H1 (cell line): ENCODE data around the gene SHISAL1. TPM values are rescaled to one million over a fixed set of nuclear protein-coding genes. Genes with fewer than 3 reads are reported as not detected.

Experiments
- CTCF ChIA-PET: fragments of 300-600 bp; sonication (Branson Sonifier 250); formaldehyde crosslinking; loops from one replicate; lab custom pipeline; 2021; ENCODE audit not compliant: partially characterized antibody; lab: Charles Lee
- POLR2A ChIA-PET: fragments of 300-600 bp; sonication (Branson Sonifier 250); formaldehyde crosslinking; loops from one replicate; lab custom pipeline; 2021; ENCODE audit warnings: inconsistent platforms; ENCODE audit not compliant: partially characterized antibody; lab: Charles Lee
- DNase-seq, 2 experiments: peaks; one replicate each; pipeline versions ENCODE4 v3.0.0 to v3.0.0-alpha.2; 2010 to 2022; ENCODE audit warnings: low spot score in 2 of 2, low read depth in 1 of 2, mixed read lengths in 1 of 2
- FAIRE-seq: peaks from 2 replicates; lab custom pipeline; 2011; peaks lifted over from hg19 to GRCh38; lab: Jason Lieb, UNC
- H2AFZ ChIP-seq: 2 replicates; pipeline ENCODE4 v1.8.1; 2012; ENCODE audit warnings: low read length, inconsistent platforms
- H2AK5ac ChIP-seq: 2 replicates; pipeline ENCODE4 v1.6.1; 2013; ENCODE audit warnings: low read depth, low read length
- H2BK120ac ChIP-seq: replicated peaks from 2 replicates; pipeline ENCODE3; 2013; ENCODE audit warnings: low read depth, low read length, inconsistent platforms
- H2BK12ac ChIP-seq: 2 replicates; pipeline ENCODE4 v1.6.1; 2013; ENCODE audit warnings: low read depth, low read length
- H2BK15ac ChIP-seq: 2 replicates; pipeline ENCODE4 v1.6.1; 2013; ENCODE audit warnings: low read length
- H2BK20ac ChIP-seq: 2 replicates; pipeline ENCODE4 v1.6.1; 2013; ENCODE audit warnings: low read length
- H2BK5ac ChIP-seq: 2 replicates; pipeline ENCODE4 v1.6.1; 2013; ENCODE audit warnings: low read depth, low read length
- H3K14ac ChIP-seq: 2 replicates; pipeline ENCODE4 v1.6.1; 2013; ENCODE audit warnings: inconsistent platforms; ENCODE audit not compliant: insufficient read length
- H3K18ac ChIP-seq: 2 replicates; pipeline ENCODE4 v1.6.1; 2013; ENCODE audit warnings: low read length; ENCODE audit errors: extremely low read depth
- H3K23ac ChIP-seq: 2 replicates; pipeline ENCODE4 v1.6.1; 2013; ENCODE audit warnings: inconsistent platforms; ENCODE audit not compliant: insufficient read length
- H3K23me2 ChIP-seq: 2 replicates; pipeline ENCODE4 v1.6.1; 2013; ENCODE audit warnings: low read depth, low read length
- H3K27ac ChIP-seq: 2 replicates; pipeline ENCODE4 v1.6.1; 2011; ENCODE audit warnings: low read depth, low read length, inconsistent platforms
- H3K27me3 ChIP-seq, 4 experiments: replicated peaks in 1 of 4; 1 replicate in 1 of 4; 2 replicates in 3 of 4; pipeline versions ENCODE4 v1.6.1 to v1.8.1; 2011 to 2013; ENCODE audit warnings: low read length in 3 of 4, mild to moderate bottlenecking in 3 of 4, inconsistent platforms in 2 of 4, mixed read lengths in 2 of 4, moderate library complexity in 1 of 4; ENCODE audit not compliant: control insufficient read depth in 3 of 4, insufficient read depth in 3 of 4; ENCODE audit errors: extremely low read depth in 1 of 4
- H3K36me3 ChIP-seq, 4 experiments: 2 replicates each; pipeline versions ENCODE4 v1.6.1 to v1.8.1; 2011 to 2013; ENCODE audit warnings: mild to moderate bottlenecking in 4 of 4, low read length in 3 of 4, moderate library complexity in 2 of 4, control low read depth in 1 of 4, inconsistent platforms in 1 of 4; ENCODE audit not compliant: insufficient read depth in 4 of 4, control insufficient read depth in 2 of 4
- H3K4ac ChIP-seq: replicated peaks from 2 replicates; pipeline ENCODE3; 2013; ENCODE audit warnings: low read length, low read depth, mixed read lengths, inconsistent platforms; ENCODE audit not compliant: insufficient read length
- H3K4me1 ChIP-seq, 4 experiments: replicated peaks in 1 of 4; 1 replicate in 1 of 4; 2 replicates in 3 of 4; pipeline versions ENCODE4 v1.6.1 to v1.8.1; 2011 to 2013; ENCODE audit warnings: low read length in 3 of 4, inconsistent platforms in 2 of 4, mixed read lengths in 1 of 4; ENCODE audit not compliant: insufficient read depth in 4 of 4, control insufficient read depth in 3 of 4
- H3K4me2 ChIP-seq, 2 experiments: 2 replicates each; pipeline versions ENCODE4 v1.6.1 to v1.8.1; 2011 to 2013; ENCODE audit warnings: low read depth in 2 of 2, low read length in 2 of 2, control low read depth in 1 of 2, inconsistent platforms in 1 of 2, mild to moderate bottlenecking in 1 of 2; ENCODE audit not compliant: insufficient read depth in 1 of 2
- H3K4me3 ChIP-seq, 4 experiments: fragments of 200-600, 300-600 bp in 1 of 4; sonication (generic), shearing (Covaris generic), sonication (Bioruptor Twin) in 1 of 4; 2 replicates each; pipeline versions ENCODE4 v1.5.1 to v1.8.1; 2011 to 2016; ENCODE audit warnings: low read length in 4 of 4, low read depth in 3 of 4, control low read depth in 2 of 4, inconsistent platforms in 2 of 4, mild to moderate bottlenecking in 2 of 4, mixed read lengths in 1 of 4, moderate library complexity in 1 of 4; ENCODE audit not compliant: insufficient read depth in 2 of 4; ENCODE audit errors: extremely low read depth in 1 of 4
- H3K56ac ChIP-seq: replicated peaks from 2 replicates; pipeline ENCODE3; 2013; ENCODE audit warnings: low read depth, mild to moderate bottlenecking, mixed read lengths, low read length, inconsistent platforms; ENCODE audit not compliant: insufficient read length
- H3K79me1 ChIP-seq: 2 replicates; pipeline ENCODE4 v1.6.1; 2013; ENCODE audit warnings: low read depth, low read length, control low read depth
- H3K79me2 ChIP-seq, 2 experiments: 2 replicates each; pipeline versions ENCODE4 v1.6.1 to v1.8.1; 2012 to 2013; ENCODE audit warnings: low read length in 2 of 2, mild to moderate bottlenecking in 2 of 2, inconsistent platforms in 1 of 2; ENCODE audit not compliant: insufficient read depth in 2 of 2, control insufficient read depth in 1 of 2
- H3K9ac ChIP-seq, 4 experiments: replicated peaks in 1 of 4; 1 replicate in 1 of 4; 2 replicates in 3 of 4; pipeline versions ENCODE4 v1.6.1 to v1.8.1; 2011 to 2013; ENCODE audit warnings: low read depth in 3 of 4, low read length in 3 of 4, control low read depth in 2 of 4, mild to moderate bottlenecking in 2 of 4, moderate library complexity in 2 of 4, inconsistent platforms in 1 of 4; ENCODE audit errors: extremely low read depth in 1 of 4
- H3K9me3 ChIP-seq, 2 experiments: 2 replicates each; pipeline versions ENCODE4 v1.6.1 to v1.8.1; 2012 to 2013; ENCODE audit warnings: mild to moderate bottlenecking in 2 of 2, moderate library complexity in 2 of 2, control low read depth in 1 of 2, inconsistent platforms in 1 of 2, low read depth in 1 of 2, low read length in 1 of 2, mixed read lengths in 1 of 2; ENCODE audit not compliant: insufficient read depth in 2 of 2
- H4K20me1 ChIP-seq, 2 experiments: replicated peaks in 1 of 2; 2 replicates each; pipeline versions ENCODE3 to v1.8.1; 2011 to 2013; ENCODE audit warnings: inconsistent platforms in 2 of 2, low read length in 2 of 2, mild to moderate bottlenecking in 1 of 2; ENCODE audit not compliant: insufficient read depth in 2 of 2, control insufficient read depth in 1 of 2
- H4K5ac ChIP-seq: 2 replicates; pipeline ENCODE4 v1.6.1; 2013; ENCODE audit warnings: low read length, low read depth, mixed read lengths, inconsistent platforms; ENCODE audit not compliant: insufficient read length
- H4K8ac ChIP-seq: 2 replicates; pipeline ENCODE4 v1.8.0; 2013; ENCODE audit warnings: mild to moderate bottlenecking, moderate library complexity, low read length, inconsistent platforms; ENCODE audit not compliant: insufficient read depth; ENCODE audit errors: extremely low read depth
- H4K91ac ChIP-seq: replicated peaks from 2 replicates; pipeline ENCODE3; 2013; ENCODE audit warnings: low read length, mixed read lengths, inconsistent platforms; ENCODE audit not compliant: insufficient read length
- KDM1A ChIP-seq: fragments of 200-600, 300-600 bp; sonication (generic); IDR thresholded peaks from 2 replicates; pipeline ENCODE4 v1.7.1; 2016; ENCODE audit warnings: mild to moderate bottlenecking, low read length, borderline replicate concordance
- POLR2A ChIP-seq, 2 experiments: IDR thresholded peaks; 1 replicate in 1 of 2; 2 replicates in 1 of 2; pipeline ENCODE4 v1.6.1; 2011; ENCODE audit warnings: low read depth in 2 of 2, low read length in 2 of 2, mild to moderate bottlenecking in 2 of 2; ENCODE audit errors: control extremely low read depth in 1 of 2
- polyA plus RNA-seq, 7 experiments: library from polyadenylated mRNA; depleted of rRNA in 3 of 7; stranded (reverse) in 5 of 7; unstranded in 2 of 7; fragments of >200 nt in 5 of 7; fragments of 200-250 nt in 2 of 7; gene quantifications; 1 replicate in 5 of 7; 2 replicates in 1 of 7; 4 replicates in 1 of 7; pipeline versions ENCODE4 v1.2.1 to v1.2.3, GENCODE V29; 2011 to 2013; ENCODE audit warnings: missing spikeins in 2 of 7, mixed read lengths in 2 of 7
- total RNA-seq: library from RNA; stranded (reverse); fragmentation: NEBNext Ultra II Directional; extraction: Animal tissue kit (Norgen Biotek cat#: 25700); gene quantifications from 2 replicates; pipeline ENCODE4 v1.2.1, GENCODE V29; 2021
- TF ChIP-seq, protein P1 (sequence below): IDR thresholded peaks from 2 replicates; pipeline ENCODE4 v1.6.1; 2012; ENCODE audit warnings: inconsistent platforms

SHISAL1 gene
- total and polyA plus RNA-seq, 2 of the 8 experiments (the other 6 are each of a cell fraction or from before 2014, with no cell fraction given), result 3.7 to 5.8 TPM

DNA sequence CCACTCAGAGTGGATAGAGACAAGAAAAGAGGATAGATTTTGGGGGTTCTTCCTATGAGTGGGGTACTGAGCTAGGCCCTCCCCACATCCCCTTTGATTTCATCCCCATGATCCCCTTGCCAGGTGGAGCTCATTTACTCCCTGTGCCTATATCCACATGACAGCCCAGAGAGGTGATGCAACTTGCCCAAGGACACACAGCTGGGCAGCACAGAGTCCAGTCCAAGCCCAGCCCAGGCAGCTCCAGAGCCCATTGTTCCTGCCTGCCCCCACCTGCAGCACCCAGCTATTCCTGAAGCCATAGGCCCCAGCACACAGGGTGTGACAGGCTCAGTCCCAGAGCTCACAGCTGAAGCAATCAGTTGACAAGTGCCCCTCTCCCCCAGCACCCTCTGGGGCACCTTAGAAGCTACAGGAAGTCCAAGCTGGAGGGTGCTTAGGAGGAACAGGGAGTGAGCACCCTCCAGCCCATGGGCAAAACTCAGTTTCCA lies 41.7 kb downstream of the SHISAL1 start:
- no peaks in the 10 kb centered on the region for H3K79me2 ChIP-seq
- H2BK120ac ChIP-seq, result no peak overlapping the region
- ChIA-PET CTCF (interaction anchor here (0.8 to 2.8 kb wide), 6 partner anchors 10 to 354 kb away, joined by 3 to 14 read pairs (median 4); no protein-coding TSS in a partner anchor), POLR2A (no interaction called here)
- H3K36me3 ChIP-seq, result no peaks in the 10 kb centered on the region
- no peak overlapping the region for H3K23ac ChIP-seq
- no peaks in the 10 kb centered on the region for H3K79me1 ChIP-seq
- no peak overlapping the region for H4K8ac ChIP-seq
- H4K91ac ChIP-seq, result peak overlapping the region; percentile 42
- H2BK12ac ChIP-seq, result peak overlapping the region; percentile 60; the same call in 1 of the 2 replicates
- H3K9ac ChIP-seq, result no peak overlapping the region
- H3K27ac ChIP-seq, result no peak overlapping the region
- no peak overlapping the region for H3K56ac ChIP-seq
- no peak overlapping the region for H3K4ac ChIP-seq
- H3K4me1 ChIP-seq, result peaks cover 0 to 2% (median 0%) of the 10 kb centered on the region in 4 experiments; a peak in 4 of 7 replicates
- peaks cover 9% of the 10 kb centered on the region; the same call in 1 of the 2 replicates for H3K23me2 ChIP-seq
- FAIRE-seq (no peak), DNase-seq (no peak)
- 0 out of 2 replicates have a peak overlapping the region, but pooled peaks have one; percentile 39 for H2BK5ac ChIP-seq
- H3K9me3 ChIP-seq, result no peaks in the 10 kb centered on the region
- H3K18ac ChIP-seq, result no peak overlapping the region
- H2AK5ac ChIP-seq, result no peak overlapping the region
- H3K4me3 ChIP-seq, result no peak overlapping the region
- no peak overlapping the region for H2BK15ac ChIP-seq
- peaks cover 0 to 5% of the 10 kb centered on the region in 2 experiments for H4K20me1 ChIP-seq
- H3K27me3 ChIP-seq, result no peaks in the 10 kb centered on the region
- no peak overlapping the region for H3K4me2 ChIP-seq
- H2AFZ ChIP-seq, result no peak overlapping the region
- TF ChIP-seq, protein P1, sequence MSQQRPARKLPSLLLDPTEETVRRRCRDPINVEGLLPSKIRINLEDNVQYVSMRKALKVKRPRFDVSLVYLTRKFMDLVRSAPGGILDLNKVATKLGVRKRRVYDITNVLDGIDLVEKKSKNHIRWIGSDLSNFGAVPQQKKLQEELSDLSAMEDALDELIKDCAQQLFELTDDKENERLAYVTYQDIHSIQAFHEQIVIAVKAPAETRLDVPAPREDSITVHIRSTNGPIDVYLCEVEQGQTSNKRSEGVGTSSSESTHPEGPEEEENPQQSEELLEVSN, result no peak
- TF ChIP-seq POLR2A (IDR thresholded peaks at IDR 0.05; ENCODE audit: control extremely low read depth in 1 of 2, low read depth in 2 of 2, low read length in 2 of 2) (no peak), KDM1A (0 out of 2 replicates have a peak, but pooled peaks have one; percentile 45)
- H2BK20ac ChIP-seq, result no peak overlapping the region
- H3K14ac ChIP-seq, result no peak overlapping the region
- H4K5ac ChIP-seq, result no peak overlapping the region
